HG02798 (cell line): ENCODE results near the gene SAT1.

Experiments
- ATAC-seq: cut with Tn5 transposase; IDR thresholded peaks from one replicate; pipeline ENCODE4 v1.9.1; 2021; ENCODE audit warnings: mild to moderate bottlenecking; ENCODE audit not compliant: unreplicated experiment, poor library complexity

Gene SAT1

DNA sequence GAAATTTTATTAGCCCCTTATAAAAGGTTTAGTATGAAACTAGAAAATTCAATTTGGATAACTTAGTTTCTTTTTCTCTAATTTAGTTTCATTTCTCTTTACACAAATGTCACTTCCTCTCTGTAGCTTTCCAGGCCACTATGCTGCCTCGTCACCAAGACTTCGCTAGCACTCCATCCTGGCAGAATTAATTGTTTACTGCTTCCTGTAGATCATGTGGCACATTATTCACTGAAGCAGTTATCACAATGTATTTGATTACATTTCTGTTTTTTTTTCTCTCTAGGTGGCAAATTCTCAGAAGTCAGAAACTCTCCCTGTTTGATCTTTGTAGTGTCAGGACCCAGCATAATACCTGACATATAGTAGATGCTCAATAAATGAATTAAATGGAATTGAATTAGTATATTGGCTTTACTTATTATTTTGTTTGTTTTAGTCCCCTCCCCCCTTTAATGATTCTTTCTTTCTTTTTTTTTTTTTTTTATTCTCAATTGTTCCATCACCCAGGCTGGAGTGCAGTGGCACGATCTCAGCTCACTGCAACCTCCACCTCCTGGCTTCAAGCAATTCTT lies 9.3 kb upstream of the SAT1 start:
- ATAC-seq = peak; percentile 80

DNA sequence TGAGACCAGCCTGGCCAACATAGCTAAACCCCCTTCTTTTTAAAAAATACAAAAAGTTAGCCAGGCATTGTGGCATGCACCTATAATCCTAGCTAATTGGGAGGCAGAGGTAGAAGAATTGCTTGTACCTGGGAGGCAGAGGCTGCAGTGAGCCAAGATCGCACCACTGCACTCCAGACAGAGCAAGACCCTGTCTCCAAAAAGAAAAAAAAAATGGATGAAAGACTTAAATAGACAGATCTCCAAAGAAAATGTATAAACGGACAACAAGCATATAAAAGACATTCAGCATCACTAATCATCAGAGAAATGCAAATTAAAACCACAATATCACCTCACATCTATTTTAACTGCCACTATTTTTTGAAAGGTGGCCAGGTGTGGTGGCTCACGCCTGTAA lies 6.6 kb upstream of the SAT1 start:
- ATAC-seq = no peak

DNA sequence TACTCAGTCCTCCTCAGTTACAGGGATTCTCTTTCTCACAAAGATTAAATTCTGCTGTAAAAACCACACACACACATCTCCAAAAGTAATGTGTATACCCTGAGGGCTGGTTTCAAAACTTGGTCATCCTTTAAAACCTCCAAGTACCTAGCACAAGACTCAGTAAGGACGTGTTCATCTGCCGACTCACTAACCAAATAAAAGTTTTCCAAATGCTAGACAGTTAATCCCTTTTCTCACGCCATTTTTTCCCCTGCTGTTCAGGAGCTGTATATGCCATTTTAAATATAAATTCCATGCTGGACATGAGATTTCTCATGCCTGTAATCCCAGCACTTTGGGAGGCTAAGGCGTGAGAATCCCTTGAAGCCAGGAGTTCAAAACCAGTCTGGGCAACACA lies 3.9 kb upstream of the SAT1 start:
- no peak for ATAC-seq

DNA sequence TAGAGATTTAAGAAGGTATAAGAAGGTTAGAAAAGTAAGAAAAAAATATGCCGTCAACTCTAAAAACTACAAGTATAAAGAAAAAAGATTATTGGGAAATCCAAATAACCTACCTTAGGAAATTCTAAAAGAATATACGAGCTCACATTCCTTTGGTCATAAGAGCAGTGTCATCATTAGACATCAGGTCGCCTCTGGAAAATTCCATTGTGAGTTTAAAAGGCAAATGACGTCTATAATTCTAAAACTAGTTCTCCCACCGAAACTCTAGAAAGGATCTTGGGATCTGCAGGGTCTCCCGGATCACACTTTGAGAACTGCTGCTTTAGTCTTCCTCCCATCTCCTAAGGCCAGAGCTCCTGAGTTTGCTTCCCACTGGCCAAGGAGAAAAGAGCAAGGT lies 518 bp upstream of the SAT1 start:
- ATAC-seq = no peak

DNA sequence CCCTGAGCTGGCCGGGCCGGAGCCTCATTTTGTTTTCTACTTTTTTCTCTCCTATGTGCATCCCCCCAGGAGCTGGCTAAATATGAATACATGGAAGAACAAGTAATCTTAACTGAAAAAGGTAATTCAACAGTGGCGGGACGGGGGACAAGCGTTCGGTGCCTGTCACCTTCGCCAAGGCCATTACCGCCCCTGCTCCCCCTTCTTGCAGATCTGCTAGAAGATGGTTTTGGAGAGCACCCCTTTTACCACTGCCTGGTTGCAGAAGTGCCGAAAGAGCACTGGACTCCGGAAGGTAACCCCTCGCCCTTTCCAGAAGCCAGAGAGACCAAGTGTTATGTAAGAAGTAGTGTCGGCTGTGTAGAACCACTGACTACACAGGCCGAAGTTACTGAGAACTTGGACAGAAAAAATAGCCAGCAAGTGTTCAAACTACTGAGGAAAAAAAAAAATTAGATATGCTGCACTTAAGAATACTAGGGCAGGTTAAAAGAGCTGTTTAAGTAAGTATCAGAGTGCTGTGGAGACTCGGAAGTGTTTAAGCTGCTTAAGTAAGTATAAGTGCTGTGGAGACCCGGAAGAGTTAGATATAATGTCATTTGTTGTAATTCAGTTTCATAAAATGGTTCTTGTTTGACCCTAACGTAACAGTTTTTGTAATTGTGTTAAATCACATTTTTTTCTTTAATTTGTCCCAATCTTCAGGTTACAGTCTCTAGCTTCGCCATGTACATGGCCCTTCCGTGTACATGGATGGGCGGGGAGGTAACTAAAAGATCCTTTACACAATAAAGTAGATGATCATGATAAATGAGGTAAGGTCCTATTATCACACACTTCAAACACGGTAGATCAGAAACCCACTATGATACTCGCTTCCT lies 856 bp downstream of the SAT1 start:
- ATAC-seq = no peak

DNA sequence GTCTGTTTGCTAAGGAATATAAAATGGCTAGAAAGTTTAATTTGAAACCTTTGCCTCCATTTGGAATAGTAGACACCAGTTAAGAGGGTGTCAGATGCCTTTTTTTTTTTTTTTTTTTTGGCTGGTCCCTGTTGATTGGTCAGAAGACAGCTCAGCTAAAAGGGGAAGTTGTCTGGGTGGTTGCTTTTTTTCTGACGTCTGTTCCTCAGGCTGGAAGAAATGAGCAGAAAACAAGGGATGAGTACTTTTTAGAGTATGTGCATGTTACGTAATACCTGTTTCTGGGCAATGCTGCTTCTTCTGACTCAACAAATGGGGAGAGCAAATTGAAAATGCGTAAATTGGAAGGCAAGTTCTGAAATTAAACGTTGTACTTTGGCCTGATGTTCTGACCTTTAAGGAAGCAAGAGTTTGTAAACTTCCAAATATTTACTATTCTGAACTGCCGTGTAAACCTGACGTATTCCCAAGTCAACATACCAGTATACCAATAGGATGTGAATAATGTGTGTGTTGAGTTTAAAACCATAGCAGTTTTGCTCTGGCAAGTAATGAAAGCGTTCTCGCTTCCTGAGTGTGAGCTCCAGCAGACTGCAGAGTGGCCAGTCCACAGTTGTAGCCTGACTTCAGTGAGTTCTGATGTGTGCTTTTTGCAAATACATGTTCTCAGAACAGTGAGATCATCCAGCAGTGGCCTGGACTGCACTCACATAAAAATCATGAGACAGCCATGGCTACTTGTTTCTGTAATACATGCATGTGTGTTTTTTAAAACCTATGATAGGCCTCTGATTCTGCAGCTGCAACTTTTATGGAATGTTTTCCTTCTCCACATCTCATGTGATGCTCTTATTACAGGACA lies 1.7 kb downstream of the SAT1 start:
- ATAC-seq = no peak

DNA sequence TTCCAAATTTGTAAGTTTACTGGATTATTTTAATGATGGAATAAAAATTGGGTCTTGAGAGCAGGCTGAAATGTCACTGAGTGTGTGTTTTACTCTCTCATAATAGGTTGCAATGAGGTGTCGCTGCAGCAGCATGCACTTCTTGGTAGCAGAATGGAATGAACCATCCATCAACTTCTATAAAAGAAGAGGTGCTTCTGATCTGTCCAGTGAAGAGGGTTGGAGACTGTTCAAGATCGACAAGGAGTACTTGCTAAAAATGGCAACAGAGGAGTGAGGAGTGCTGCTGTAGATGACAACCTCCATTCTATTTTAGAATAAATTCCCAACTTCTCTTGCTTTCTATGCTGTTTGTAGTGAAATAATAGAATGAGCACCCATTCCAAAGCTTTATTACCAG lies 2.6 kb downstream of the SAT1 start:
- no peak for ATAC-seq

DNA sequence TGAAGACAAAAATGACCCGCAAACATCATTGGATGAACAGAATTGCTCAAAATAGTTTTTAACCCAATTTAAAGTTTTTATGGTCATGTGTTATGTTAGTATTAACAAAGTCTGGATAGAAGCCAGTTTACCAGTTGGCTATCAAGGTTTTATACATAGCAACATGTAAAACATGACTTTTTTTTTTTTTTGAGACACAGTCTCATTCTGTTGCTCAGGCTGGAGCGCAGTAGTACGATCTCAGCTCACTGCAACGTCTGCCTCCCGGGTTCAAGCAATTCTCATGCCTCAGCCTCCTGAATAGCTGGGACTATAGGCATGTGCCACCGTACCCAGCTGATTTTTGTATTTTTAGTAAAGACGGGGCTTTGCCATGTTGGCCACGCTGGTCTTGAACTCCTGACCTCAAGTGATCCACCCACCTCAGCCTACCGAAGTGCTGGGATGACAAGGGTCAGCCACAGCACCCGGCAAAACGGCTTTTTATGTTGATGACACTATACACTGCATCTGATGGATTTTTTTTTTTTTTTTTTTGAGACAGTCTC lies 3.4 kb downstream of the SAT1 start:
- ATAC-seq = no peak

DNA sequence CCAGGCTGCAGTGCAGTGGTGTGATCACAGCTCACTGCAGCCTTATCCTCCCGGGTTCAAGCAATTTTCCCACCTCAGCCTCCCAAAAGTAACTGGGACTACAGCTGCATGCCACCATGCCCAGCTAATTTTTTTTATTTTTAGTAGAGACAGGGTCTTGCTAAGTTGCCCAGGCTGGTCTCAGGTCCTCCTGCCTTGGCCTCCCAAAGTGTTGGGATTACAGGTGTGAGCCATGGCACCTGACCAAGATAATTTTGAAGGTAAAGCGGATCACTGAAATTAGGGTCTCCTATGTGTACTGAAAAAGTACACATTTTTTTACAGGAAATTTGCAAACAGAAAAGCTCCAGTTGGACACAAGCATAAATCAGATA lies 4.8 kb downstream of the SAT1 start:
- ATAC-seq = no peak

DNA sequence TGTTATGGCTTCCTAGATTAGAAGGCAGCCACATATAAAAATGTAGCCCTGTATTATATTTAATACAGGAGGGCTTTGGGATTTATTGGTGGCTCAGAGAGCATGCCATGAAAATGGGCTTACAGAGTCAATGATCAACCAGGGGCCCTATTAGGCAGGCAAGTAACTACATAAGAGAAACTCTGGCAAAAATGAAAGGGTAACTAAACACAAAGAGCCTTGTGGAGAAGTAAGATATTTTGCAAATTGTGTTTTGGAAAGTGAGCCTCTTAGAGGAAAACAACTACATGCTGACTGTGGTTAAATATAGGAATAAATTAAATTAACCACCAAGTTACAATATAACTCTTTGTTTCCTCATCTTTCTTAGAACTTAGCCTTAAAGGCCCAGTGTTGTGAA lies 5.5 kb downstream of the SAT1 start:
- ATAC-seq = no peak

DNA sequence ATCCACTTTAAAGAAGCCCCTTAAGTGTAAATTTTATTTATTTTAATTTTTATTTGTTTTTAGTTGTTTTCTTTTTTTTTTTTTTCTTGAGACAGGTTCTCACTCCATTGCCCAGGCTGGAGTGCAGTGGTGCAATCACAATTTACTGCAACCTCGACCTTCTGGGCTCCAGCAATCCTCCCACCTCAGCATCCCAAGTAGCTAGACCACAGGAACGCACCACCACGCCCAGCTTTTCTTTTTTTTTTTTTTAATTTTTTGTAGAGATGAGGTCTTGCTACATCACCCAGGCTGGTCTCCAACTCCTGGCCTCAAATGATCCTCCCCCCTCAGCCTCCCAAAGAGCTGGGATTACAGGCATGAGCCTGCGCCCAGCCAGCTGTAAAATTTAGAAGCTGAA lies 6.0 kb downstream of the SAT1 start:
- ATAC-seq = no peak

DNA sequence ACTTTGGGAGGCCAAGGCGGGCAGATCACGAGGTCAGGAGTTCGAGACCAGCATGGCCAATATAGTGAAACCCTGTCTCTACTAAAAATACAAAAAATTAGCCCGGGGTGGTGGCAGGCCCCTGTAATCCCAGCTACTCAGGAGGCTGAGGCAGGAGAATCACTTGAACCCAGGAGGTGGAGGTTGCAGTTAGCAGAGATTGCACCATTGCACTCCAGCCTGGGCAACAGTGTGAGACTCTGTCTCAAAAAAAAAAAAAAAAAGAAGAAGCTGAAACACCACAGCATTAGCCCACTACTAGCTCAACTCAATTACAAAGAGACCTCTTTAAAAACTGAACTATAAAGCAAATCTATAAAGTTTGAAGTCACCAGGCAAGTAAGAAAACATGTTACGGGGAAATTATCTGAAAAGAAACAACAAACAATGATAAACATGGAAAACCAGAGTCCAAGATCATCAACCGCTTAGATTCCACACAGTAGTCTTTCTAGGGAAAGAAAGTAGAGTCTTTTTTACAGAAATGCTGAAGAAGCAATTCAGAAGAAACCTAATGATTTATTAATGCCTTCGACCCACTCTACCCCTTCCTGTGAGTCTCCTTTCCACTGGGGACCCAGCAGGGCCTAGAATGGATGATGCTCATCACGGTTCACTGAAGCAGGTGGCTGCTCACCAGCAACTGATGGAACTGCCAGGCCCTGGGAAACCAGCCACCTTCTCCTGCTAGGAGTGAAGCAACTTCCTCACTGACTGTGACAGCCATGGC lies 6.6 kb downstream of the SAT1 start:
- no peak for ATAC-seq

DNA sequence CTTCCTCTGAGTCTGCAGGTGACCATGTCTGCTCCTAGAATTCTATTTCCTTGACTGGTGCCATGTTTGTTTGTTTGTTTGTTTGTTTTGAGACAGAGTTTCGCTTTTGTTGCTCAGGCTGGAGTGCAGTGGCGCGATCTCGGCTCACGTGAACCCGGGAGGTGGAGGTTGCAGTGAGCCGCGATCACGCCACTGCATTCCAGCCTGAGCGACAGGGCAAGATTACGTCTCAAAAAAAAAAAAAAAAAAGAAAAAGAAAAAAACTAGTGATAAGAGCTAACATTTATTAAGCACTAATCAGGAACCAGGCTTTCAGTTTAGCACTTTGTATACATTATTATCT lies 7.2 kb downstream of the SAT1 start:
- no peak for ATAC-seq

DNA sequence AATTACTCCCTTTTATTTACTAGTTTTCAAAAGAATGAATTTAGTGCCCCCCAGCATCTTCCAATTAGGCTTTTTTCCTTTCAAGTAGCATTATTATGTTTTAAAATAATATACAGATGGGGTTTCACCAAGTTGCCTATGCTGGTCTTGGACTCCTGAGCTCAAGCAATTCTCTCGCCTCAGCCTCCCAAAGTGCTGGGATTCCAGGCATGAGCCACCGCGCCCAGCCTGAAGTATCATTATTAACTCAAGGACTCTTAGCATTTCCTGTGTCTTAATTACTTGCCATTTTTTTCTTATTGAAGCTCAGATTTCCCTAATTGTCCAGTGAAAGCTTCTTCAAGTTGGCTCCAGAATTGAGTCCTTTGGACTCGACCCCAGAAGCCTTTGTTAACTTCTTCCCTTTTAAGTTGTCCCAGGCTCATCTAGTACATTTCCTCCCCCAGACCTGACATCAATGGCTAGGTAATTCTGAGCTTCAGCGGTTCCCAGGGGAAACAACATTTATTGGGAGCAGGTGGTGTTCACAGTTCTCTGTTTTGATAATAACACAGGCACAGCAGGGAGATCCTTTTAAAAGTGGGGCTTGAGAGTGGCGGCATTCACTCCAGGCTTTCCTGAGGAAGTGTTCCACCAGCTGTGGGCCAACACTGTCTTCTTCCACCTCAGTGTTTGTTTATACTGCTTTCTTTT lies 10.0 kb downstream of the SAT1 start:
- no peak for ATAC-seq

DNA sequence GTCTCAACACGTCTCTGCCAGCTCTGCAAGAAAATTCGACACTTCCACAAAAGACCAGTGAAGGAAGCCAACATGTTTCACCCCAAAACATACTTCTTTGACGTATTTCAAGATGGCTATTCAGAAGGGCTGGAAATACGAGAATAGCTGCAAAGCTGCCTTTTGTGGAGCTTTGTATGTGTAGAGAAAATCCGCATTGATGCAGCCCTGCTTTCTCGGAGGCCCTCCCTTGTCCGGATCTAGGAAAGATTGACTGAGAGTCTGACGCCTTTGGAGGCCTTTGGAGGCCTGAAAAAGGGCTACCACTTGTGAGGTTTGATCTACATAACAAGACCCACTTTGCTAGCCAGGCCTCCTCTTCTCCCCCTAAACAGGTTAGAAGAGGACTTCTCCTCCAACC lies 12.2 kb downstream of the SAT1 start:
- no peak for ATAC-seq

DNA sequence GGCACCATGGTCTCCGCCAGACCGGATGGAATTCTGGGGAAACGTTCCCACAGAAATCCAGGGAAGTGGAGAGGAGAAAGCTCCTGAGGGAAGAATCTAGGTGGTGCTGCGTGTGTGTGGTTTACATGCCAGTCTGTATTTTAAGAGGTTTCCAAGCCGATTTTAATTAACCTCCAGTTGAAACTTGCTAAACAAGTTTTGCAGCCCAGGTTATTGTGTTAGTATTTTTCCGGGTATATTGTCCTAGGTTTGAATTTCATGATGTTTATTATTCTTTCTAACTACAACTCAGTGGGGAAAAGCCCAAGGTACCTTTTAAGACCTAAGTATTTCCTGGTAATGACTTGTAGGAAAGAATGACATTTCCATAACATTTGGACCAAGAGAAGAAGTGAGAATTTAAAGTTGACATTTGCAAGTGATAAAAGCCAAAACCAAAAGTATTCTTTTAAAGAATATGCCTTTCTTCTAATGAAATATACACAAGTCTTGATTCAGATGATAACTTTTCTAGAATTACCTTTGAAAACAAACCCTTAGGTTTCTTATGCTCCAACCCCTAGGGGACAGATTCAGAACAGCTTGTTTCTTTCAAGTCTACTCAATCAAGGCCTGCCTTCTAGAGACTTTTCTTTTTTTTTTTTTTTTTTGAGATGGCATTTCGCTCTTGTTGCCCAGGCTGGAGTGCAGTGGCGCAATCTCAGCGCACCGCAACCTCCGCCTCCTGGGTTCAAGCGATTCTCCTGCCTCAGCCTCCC lies 14.6 kb downstream of the SAT1 start:
- no peak for ATAC-seq

DNA sequence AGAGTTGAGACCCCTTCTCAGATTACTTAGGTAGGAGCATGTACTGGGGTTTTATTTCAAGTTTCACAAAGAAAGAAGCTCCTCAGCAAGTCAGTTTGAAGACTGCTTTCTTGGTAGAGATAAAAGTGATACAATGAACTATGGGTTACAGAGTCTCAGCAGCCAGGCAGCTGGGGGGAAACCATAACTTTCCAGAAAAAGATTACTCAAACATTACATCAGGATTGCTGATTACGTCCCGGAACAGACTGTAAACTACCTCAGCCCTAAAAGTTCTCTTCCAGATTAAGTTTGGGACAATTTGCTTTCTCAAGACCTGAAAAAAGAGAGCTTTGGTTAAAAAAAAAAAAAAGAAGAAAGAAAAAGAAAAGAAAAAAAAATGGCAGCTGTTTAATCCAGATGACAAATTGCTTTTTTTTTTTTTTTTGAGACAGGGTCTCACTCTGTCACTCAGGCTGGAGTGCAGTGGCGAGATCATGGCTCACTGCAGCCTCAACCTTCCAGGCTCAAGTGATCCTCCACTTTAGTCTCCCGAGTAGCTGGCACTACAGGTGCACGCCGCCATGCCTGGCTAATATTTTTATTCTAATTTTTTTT lies 16.6 kb downstream of the SAT1 start:
- no peak for ATAC-seq

DNA sequence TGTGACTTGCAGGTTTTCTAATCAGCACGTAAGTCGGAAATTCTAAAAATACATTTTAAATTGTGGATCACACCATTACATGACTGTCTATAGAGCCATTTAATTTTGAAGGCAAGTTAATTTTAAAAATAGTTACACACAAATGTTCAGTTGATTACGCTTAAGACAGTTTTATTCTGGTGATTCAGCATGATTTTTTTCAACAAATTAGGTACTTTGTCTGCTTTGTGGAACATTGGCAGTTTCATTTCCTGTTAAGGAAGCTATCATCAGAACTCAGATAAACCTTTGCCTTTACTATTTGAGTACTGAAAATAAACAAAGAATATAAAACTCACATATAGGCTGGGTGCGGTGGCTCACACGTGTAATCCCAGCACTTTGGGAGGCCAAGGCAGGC lies 19.5 kb downstream of the SAT1 start:
- ATAC-seq = no peak

DNA sequence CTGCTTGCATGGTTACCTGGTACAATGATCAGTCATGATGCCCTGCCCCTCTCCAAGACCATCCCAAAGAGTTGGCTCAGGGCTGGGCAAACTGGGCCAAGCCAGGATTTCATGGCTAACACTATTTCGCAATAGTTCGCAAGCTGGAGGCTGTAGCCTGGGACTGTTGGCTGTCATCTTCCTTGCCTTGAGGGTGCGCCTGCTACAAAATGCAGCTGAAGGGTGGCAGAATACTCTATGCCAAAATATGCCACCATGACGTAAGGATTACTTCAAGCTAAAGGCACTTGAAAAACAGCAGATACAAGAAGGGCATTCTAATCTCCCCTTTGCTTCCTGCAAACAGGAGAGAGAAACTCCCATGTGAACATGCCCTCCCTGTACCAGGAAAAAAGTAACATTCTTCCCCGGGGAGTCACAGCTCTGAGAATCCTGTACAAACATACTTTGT lies 21.0 kb downstream of the SAT1 start:
- ATAC-seq = no peak
